Skin epidermis (tissue), 12 donors: ENCODE results near the gene SLX4.
"Not testable (repeated sequence)": the region's sequence is repeated elsewhere in the genome, so short reads cannot be mapped to it uniquely, and the experiment has no call there.

Experiments
- H3K27ac ChIP-seq, 21 experiments: fragments of 200-600 bp; sonication (generic) in 11 of 21; one replicate each; pipeline ENCODE4 v1.5.0; 2020; ENCODE audit warnings: mild to moderate bottlenecking in 3 of 21, inconsistent platforms in 2 of 21, moderate library complexity in 2 of 21
- H3K4me3 ChIP-seq, 7 experiments: fragments of 200-600 bp; sonication (generic) in 2 of 7; one replicate each; pipeline ENCODE4 v1.5.0; 2020; ENCODE audit warnings: inconsistent platforms in 2 of 7, mild to moderate bottlenecking in 2 of 7, moderate library complexity in 1 of 7

The SLX4 gene

GRCh38 chr16:3643095-3643730, 31.8 kb upstream of the SLX4 start:
- peak overlapping the region in 2 of 21 experiments; percentile 25 to 62 for H3K27ac ChIP-seq

GRCh38 chr16:3642397-3643094, 31.1 kb upstream of the SLX4 start:
- Histone ChIP-seq H3K4me3 (no peak overlapping the region), H3K27ac (peak overlapping the region in 2 of 21 experiments; percentile 25 to 62)

More at GRCh38 chr16:3643095-3643730, 31.8 kb upstream of the SLX4 start:
- no peak overlapping the region for H3K4me3 ChIP-seq

- Histone ChIP-seq H3K27ac (no peak overlapping the region), H3K4me3 (no peak overlapping the region)
These were observed 30.5 kb upstream of the SLX4 start for GRCh38 chr16:3641801-3642396.

DNA sequence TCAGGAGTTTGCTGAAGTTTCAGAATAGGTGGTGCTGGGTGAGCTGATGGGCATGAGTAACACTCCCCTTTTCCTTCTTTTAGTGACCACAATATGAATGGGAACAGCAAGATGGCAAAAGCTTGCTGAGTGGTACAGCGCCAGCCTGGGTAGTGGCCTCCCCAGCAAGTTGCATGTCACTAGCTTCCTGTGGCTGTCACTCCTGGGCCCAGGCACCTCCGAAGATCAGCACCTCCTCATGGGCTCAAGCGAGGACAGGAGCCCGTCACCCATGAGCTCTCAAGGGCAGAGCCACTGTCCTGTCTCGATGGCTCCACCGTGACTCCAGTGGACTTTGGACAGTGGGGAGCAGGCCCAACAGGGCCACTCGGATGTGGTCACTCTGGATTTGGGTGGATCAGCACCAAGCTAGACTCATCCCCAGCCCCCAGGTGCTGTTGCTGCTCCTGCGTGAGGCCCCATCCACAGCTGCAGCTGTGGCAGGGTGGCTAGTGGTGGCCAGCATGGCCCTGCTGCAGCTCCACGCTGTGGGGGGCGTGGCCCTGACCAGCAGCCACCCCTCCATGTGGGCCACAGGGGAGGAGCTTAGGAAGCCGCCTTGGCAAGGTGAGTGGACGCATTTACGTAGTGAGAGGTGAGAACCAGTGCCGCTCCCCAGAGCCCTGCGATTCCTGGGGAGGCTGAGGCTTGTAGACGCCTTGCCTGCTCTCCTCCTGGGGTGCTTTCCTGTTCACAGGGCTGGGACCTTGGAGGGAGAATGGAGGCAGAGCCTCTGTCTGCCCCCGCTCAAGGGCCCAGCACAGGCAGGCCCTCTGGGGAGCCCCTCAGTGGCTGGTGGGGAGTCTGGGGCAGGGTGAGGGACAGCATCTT, 29.5 kb upstream of the SLX4 start:
- no peak overlapping the region for H3K4me3 ChIP-seq
- H3K27ac ChIP-seq, result no peak overlapping the region

GRCh38 chr16:3640207-3640606, 28.8 kb upstream of the SLX4 start:
- Histone ChIP-seq H3K27ac (no peak overlapping the region), H3K4me3 (no peak overlapping the region)

GRCh38 chr16:3638916-3639644, 27.7 kb upstream of the SLX4 start:
- no peak overlapping the region for H3K4me3 ChIP-seq

GRCh38 chr16:3637371-3637923, 26.0 kb upstream of the SLX4 start:
- peak overlapping the region in 5 of 21 experiments; percentile 24 to 59 (median 31) for H3K27ac ChIP-seq
- H3K4me3 ChIP-seq, result no peak overlapping the region

More at GRCh38 chr16:3638916-3639644, 27.7 kb upstream of the SLX4 start:
- H3K27ac ChIP-seq, result no peak overlapping the region

DNA sequence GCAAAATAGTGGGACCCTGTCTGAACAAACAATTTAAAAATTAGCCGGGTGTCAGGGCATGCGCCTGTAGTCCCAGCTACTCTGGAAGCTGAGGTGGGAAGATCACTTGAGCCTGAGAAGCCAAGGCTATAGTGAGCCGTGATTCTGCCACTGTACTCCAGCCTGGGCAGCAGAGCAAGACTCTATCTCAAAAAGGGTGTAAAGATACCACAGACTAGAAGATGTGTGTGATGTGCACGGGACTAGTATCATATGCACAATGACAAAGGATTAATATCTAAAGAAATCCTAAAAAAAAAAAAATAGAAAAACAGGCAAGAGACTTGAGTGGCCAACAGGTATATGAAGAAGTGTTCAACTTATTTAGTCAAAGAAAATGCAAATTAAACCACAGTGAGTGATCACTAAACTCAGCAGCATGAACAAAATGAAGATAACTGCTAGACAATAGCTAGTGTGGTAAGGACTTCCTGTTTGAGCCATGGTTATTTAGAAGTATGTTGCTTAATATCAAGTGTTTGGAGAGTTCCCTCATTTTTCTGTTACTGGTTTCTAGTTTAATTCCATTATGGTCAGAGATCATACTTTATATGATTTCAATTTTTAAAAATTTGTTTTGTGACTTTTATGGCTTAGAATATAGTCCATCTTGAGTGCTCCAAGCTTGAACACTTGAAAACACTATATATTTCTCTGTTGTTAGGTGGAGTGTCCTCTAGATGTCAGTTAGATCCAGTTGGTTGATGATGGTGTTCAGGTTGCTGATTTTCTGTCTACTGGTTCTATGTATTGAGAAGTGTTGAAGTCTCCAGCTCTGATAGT, 14.7 kb upstream of the SLX4 start:
- Histone ChIP-seq H3K27ac (peak overlapping the region in 9 of 21 experiments; percentile 10 to 75 (median 30)), H3K4me3 (no peak overlapping the region)

GRCh38 chr16:3625331-3625730, 13.9 kb upstream of the SLX4 start:
- Histone ChIP-seq H3K4me3 (no peak overlapping the region), H3K27ac (peak overlapping the region in 4 of 21 experiments; percentile 10 to 70 (median 43))

DNA sequence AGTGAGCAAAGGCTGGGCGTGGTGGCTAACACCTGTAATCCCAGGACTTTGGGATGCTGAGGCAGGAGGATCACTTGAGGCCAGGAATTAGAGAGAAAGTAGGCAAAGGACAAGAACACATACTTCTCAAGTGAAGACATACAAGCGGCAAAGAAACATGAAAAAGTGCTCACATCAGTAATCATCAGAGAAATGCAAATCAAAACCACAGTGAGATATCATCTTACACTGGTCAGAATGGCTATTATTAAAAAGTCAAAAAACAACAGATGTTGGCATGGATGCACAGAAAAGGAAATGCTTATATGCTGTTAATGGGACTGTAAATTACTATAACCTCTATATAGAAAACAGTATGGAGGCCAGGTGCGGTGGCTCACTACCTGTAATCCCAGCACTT, 12.2 kb upstream of the SLX4 start:
- Histone ChIP-seq H3K27ac (no peak overlapping the region), H3K4me3 (no peak overlapping the region)

DNA sequence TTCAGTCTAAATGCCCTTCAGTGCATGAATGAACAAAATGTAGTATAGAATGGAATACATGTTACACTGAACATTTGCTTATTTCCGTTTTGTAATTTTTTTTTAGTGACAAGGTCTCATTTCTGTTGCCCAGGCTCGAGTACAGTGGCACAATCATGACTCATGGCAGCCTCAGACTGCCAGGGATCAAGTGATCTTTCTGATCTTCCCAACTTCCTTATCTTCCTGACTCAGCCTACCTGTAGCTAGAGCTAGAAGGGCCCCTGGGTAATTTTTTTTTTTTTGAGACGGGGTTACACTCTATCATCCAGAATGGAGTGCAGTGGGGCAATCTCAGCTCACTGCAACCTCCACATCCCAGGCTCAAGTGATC, 7.3 kb upstream of the SLX4 start:
- H3K4me3 ChIP-seq, result no peak overlapping the region
- no peak overlapping the region for H3K27ac ChIP-seq

GRCh38 chr16:3612510-3613466, 1.4 kb upstream of the SLX4 start:
- Histone ChIP-seq H3K27ac (peak overlapping the region in 13 of 21 experiments; percentile 88 to 97 (median 92)), H3K4me3 (peak overlapping the region; percentile 71 to 98 (median 92))

GRCh38 chr16:3610698-3611145, 684 bp downstream of the SLX4 start:
- H3K4me3 ChIP-seq, result peak overlapping the region; percentile 71 to 98 (median 92)
- peak overlapping the region; percentile 65 to 97 (median 92) for H3K27ac ChIP-seq

GRCh38 chr16:3609895-3610697, 1.3 kb downstream of the SLX4 start:
- Histone ChIP-seq H3K4me3 (peak overlapping the region in 6 of 7 experiments; percentile 90 to 98 (median 94)), H3K27ac (peak overlapping the region in 5 of 21 experiments; percentile 90 to 97 (median 93))

GRCh38 chr16:3608976-3609375, 2.4 kb downstream of the SLX4 start:
- H3K4me3 ChIP-seq, H3K27ac ChIP-seq: not testable (repeated sequence)

DNA sequence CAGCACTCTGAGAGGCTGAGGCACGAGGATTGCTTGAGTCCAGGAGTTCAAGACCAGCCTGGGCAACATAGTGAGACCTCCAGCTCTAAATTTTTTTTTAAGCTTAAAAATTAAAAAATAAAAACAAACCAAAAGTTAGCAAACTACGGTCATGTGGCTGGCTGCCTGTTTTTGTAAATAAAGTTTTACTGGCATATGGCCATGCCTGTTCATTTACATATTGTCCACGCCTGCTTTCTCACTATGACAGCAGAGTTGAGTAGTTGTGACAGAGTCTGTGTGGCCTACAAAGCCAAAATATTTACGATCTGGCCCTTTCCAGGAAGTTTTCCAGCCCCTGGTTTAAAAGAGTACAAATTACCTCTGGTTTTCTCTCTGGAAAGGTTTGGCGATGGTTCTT, 3.3 kb downstream of the SLX4 start:
- H3K4me3 ChIP-seq, result no peak overlapping the region
- no peak overlapping the region for H3K27ac ChIP-seq
